C4-2B (cell line): ENCODE data around the gene PARD6B.
"Not testable (repeated sequence)": the region's sequence is repeated elsewhere in the genome, so short reads cannot be mapped to it uniquely, and the experiment has no call there.

Experiments
- H3K27ac ChIP-seq: fragments of 450-650 bp; 2 replicates; pipeline ENCODE4 v1.5.1; 2017
- CTCF ChIP-seq: fragments of 450-650 bp; conservative IDR thresholded peaks from 2 replicates; pipeline ENCODE4 v1.5.1; 2017; ENCODE audit warnings: mild to moderate bottlenecking
- ZFX ChIP-seq: fragments of 450-650 bp; IDR thresholded peaks from 2 replicates; pipeline ENCODE4 v1.6.1; 2017

PARD6B gene

DNA sequence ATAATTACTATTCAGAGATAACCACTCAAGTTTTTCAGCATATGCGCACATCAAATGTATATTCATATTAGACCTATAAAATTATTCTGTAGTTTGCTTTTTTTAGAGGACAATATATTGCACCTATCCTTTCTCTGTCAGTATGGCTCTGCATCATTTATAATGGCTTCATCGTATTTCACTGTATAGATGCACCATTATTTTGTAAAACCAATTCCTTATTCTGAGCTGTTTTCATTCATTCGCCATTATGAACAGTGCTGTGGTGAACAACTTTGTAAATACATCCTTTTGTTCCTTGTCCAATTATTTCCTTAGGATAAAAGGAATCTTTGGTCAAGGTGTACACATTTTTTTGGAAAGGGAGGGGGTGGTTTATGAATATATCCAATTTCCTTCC is 34.3 kb downstream of the PARD6B start:
- TF ChIP-seq ZFX, result no peak
- no peak for TF ChIP-seq CTCF

DNA sequence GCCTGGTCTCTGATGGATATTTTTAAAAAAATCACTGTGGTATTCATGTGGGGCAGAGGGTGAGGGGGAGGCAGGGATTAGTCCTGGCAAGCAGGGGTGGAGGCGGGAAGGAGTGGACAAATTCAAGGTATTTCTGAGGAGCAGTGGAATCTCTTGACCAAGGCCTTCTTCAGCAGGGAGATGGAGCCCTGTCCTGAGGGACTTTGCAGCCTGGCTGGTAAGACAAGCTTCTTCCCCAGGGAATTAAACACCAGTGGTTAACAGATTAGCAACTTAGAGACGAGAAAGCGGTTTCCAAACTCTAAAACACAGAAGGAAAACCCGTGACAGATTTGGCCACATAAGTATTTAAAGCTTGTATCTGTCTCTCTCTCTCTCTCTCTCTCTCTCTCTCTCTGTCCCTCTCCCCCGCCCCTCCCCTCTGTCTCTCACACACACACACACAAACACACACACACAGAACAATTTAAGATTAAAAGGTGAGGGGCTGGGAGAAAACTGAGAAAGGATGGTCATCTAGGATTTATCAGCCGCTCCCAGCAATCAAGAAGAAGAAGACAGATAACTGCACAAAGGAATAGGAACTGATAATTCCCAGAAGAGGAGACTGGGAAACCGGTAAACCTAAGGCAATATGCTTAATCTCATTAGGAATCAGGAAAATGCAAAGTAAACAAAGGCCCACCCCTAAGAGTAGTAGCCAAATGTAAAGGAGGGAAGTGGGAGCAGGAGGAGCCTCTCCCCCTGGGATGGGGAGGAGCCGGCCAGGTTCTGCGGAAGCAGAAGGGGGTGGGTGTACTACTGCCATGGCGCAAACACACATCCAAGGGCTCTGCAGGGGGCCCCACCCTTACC is 35.8 kb downstream of the PARD6B start:
- not testable (repeated sequence) for H3K27ac ChIP-seq

More for the DNA sequence above, 34.3 kb downstream of the PARD6B start:
- no peak overlapping the region for H3K27ac ChIP-seq

DNA sequence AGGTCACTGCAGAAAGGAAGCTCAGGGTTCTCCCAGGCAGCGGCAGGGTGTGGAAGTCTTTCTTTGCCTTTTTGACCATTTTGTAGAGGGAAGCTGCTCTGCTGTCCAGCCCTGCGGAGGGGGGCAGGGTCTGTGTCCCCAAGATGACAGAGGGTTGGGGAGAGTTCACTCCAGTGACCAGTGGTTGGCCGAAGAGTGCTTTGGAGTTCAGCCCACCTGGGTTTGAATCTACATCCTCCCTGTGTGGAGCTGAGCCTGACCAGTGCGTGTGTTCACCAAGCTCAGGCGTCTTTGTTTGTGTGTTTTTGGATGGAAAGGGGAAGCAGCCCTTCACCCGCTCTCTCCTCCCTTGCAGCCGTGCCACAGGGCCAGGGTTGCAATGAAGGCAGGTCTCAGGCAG is 37.6 kb downstream of the PARD6B start:
- not testable (repeated sequence) for H3K27ac ChIP-seq

DNA sequence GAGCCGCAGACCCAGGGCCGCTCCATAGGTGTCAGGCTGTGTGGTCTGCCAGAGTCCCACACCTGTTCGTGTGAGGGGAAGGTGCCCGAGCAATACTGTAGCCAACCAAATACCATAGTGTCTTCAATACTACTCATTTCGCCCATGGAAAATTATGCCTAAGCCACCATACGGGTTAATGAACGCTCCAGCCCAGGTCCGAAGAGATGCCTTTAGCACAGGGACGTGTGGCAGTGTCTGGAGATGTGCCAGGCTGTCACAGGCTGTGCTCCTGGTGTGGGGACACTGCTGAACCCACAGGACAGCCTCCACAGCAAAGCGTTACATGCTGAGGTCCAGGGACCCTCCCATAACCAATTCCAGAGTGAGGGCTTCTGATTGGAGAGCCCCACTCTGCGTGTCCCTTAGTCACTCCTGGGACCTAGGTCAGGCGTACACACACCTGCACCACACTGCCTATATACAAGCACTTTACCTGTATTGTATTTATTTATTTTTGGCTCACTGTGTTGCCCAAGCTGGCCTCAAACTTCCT is 38.2 kb downstream of the PARD6B start:
- H3K27ac ChIP-seq, result not testable (repeated sequence)

GRCh38 chr20:50771419-50772080 is 40.2 kb downstream of the PARD6B start:
- not testable (repeated sequence) for H3K27ac ChIP-seq

DNA sequence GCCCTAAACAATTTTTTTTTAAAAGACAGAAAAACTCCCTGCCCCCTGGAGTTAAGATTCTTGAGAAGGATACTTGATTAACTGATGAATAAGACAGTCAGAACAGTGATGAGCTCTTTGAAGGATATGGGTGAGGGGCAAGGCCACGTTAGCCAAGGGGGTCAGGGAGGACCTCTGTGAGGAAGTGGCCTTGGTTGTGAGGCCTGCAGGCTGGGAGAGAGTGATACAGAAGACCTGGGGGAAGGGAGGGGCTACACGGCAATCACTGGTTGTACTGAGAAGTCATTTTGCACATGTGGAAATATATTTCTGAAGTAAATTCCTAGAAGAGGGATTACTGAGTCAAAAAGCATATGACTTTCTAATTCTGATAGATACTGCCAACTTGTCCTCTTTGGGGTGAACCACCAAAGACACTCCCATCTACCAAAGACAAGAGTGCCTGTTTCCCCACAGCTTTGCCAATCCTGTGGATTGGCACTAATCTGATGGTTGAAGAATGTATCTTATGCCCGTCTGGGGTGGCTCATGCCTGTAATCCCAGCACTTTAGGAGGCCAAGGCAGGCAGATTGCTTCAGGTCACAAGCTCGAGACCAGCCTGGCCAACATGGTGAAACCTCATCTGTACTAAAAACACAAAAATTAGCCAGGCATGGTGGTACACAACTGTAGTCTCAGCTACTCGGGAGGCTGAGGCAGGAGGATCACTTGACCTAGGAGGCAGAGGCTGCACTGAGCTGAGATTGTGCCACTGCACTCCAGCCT is 41.2 kb downstream of the PARD6B start:
- TF ChIP-seq CTCF (no peak), ZFX (no peak)
- no peak overlapping the region for H3K27ac ChIP-seq

GRCh38 chr20:50774515-50774914 is 43.1 kb downstream of the PARD6B start:
- no peak overlapping the region for H3K27ac ChIP-seq
- TF ChIP-seq CTCF (no peak), ZFX (no peak)

- TF ChIP-seq CTCF (no peak), ZFX (no peak)
- H3K27ac ChIP-seq, result no peak overlapping the region
Measured at GRCh38 chr20:50776122-50776817, 44.9 kb downstream of the PARD6B start.

- TF ChIP-seq CTCF (no peak), ZFX (no peak)
- H3K27ac ChIP-seq, result no peak overlapping the region
Measured at GRCh38 chr20:50777373-50777772, 46.0 kb downstream of the PARD6B start.

DNA sequence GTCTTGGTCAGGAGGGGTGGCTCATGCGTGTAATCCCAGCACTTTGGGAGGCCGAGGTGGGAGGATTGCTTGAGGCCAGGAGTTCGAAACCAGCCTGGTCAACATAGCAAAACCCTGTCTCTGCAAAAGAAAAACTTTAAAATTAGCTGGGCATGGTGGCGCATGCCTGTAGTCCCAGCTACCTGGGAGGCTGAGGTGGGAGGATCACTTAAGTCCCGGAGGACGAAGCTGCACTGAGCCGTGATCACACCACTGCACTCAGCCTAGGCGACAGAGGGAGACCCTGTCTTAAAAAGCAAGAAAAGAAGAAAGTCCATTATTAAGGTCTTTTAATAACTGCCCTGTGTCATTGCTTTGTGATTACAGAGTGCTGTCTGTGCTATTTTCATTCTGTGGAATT is 47.6 kb downstream of the PARD6B start:
- H3K27ac ChIP-seq, result not testable (repeated sequence)
